ENCODE results near the gene SAMD13. TPM values are rescaled to one million over a fixed set of nuclear protein-coding genes. Genes with fewer than 3 reads are reported as not detected.
A peak's percentile ranks its signal among the peaks of the same experiment; 100 is the strongest.

SAMD13 gene
- total and polyA plus RNA-seq, 10 donors, result 0.39 to 2.8 (median 1.5) TPM

DNA sequence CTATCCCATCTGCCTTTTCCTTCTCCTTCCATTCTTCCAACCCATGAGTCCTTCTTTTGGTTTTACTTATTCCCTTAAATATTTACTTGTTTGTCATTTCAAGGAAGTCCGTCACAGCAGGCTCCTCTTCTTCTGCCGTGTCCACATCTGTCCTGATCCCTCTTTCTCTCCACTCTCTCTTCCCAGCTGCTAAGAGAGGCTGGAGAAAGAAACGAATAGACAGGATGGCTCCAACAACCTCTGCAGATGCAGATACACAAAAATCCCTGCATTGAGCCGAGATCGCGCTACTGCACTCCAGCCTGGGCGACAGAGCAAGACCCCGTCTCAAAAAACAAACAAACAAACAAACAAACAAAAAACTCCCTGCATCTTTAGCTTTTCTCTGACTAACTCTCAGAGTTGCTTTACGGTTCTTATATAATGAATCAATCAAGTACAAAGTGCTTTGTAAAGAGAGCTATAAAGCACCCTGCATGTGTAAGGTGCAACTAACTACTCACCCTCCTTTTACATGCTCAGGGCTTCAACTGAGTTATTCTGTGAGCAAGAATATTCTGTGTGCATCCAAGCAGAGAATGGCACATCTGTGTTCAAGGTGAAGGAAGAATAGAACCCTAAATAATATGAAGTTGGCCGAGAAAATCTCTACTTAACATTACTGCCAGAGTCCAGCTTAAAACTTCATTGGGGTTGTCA, 3.8 kb upstream of the SAMD13 start:
- H3K27me3 ChIP-seq (replicated peaks in 1 of 7), result peaks cover 0 to 13% (median 0%) of the 10 kb centered on the region in 7 donors
- 77 to 84% (median 80%) methylated on average over 10 of the region's 10 CpGs for WGBS, 5 donors
- peaks cover 0 to 12% (median 8%) of the 10 kb centered on the region in 8 donors for H3K9me3 ChIP-seq
- TF ChIP-seq CTCF (IDR thresholded peaks at IDR 0.05 in 8 of 11, conservative IDR thresholded peaks at IDR 0.05 in 3 of 11), result no peak
- no peak for TF ChIP-seq POLR2A (IDR thresholded peaks at IDR 0.05)
- TF ChIP-seq POLR2AphosphoS5 (IDR thresholded peaks at IDR 0.05), result no peak
- DNase-seq, result no peak
- peak overlapping the region; percentile 48 to 95 (median 81) for H3K4me3 ChIP-seq
- peak overlapping the region in 6 of 8 donors; percentile 85 to 91 (median 88) for H3K27ac ChIP-seq
- H3K4me1 ChIP-seq, result peaks cover 4 to 52% (median 40%) of the 10 kb centered on the region in 6 donors
- no peaks in the 10 kb centered on the region for H3K36me3 ChIP-seq
- intact Hi-C loops (cut with DNase I; ENCODE audit: low total_unique reads), result no loop called here

GRCh38 chr1:84298328-84298683, 3.2 kb upstream of the SAMD13 start:
- intact Hi-C loops (cut with DNase I; ENCODE audit: low total_unique reads), result no loop called here
- 0 to 1% (median 1%) methylated on average over 12 to 34 of the region's 34 CpGs for WGBS, 5 donors
- peaks cover 0 to 13% (median 0%) of the 10 kb centered on the region in 7 donors for H3K27me3 ChIP-seq (replicated peaks in 1 of 7)
- TF ChIP-seq CTCF (IDR thresholded peaks at IDR 0.05 in 8 of 11, conservative IDR thresholded peaks at IDR 0.05 in 3 of 11) (no peak), POLR2AphosphoS5 (IDR thresholded peaks at IDR 0.05) (peak; percentile 62 to 85 (median 77)), POLR2A (IDR thresholded peaks at IDR 0.05) (no peak)
- DNase-seq, result peak; percentile 92
- peak overlapping the region; percentile 68 to 91 (median 88) for H3K27ac ChIP-seq
- peaks cover 0 to 12% (median 8%) of the 10 kb centered on the region in 8 donors for H3K9me3 ChIP-seq
- no peaks in the 10 kb centered on the region for H3K36me3 ChIP-seq
- peak overlapping the region; percentile 48 to 95 (median 81) for H3K4me3 ChIP-seq
- peaks cover 4 to 59% (median 43%) of the 10 kb centered on the region in 6 donors for H3K4me1 ChIP-seq

DNA sequence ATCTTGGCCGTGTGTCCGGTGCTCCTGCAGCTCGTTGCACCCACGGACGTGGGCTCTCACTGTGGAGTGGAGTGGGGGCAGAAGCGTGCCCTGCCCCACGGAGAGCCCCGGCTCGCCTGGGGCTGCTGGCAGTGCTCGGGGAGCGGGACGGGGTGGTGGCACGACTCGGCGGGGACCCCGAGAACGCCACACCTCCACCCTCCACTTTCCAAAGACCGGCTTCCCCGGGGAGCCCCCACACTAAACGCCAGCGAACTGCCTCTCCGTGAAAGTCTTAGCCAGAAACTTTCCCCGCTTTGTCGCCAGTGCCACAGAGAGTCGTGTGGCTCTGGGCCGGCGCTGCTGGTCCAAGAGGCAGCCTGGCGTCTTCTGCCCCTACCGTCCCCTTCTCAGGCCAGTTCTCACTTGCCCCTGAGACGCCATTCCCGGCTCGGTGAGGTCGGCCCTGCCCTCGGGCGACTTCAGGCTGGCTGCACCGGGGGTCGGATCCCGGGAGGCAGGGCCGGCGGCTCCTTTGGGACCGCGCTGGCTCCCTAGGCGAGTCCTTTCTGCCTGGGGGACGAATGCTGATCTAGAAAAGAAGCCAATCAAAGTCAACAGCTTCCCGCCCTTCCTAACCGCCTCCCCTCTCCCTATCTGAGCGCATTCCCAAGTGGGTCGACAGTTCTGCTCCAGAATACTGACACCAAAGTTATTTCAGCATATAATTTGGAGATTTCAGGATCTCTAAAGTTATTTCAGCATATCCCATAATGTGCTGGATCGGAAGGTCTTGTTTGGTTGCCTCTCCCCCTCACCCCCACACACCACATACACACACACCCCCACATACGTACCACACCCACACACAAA, 2.6 kb upstream of the SAMD13 start:
- Histone ChIP-seq H3K9me3 (peaks cover 0 to 12% (median 8%) of the 10 kb centered on the region in 8 donors), H3K27me3 (replicated peaks in 1 of 7) (peaks cover 0 to 13% (median 0%) of the 10 kb centered on the region in 7 donors), H3K27ac (peak overlapping the region; percentile 68 to 91 (median 88)), H3K4me1 (peaks cover 4 to 65% (median 48%) of the 10 kb centered on the region in 6 donors), H3K4me3 (peak overlapping the region; percentile 48 to 95 (median 81)), H3K36me3 (no peaks in the 10 kb centered on the region)
- DNase-seq, result peak; percentile 85
- intact Hi-C loops (cut with DNase I; ENCODE audit: low total_unique reads), result no loop called here
- 1 to 3% (median 2%) methylated on average over 32 to 50 of the region's 50 CpGs for WGBS, 5 donors
- TF ChIP-seq POLR2A (IDR thresholded peaks at IDR 0.05) (no peak), CTCF (IDR thresholded peaks at IDR 0.05 in 8 of 11, conservative IDR thresholded peaks at IDR 0.05 in 3 of 11) (no peak), POLR2AphosphoS5 (IDR thresholded peaks at IDR 0.05) (peak in 2 of 3 donors; percentile 62 to 66)

Measured in spleen (tissue), 11 donors.